SH-SY5Y (cell line): ENCODE results near the gene EIPR1.

Experiments used
- GATA2 ChIP-seq: IDR thresholded peaks from 2 replicates; pipeline ENCODE4 v1.6.1; 2011; ENCODE audit warnings: mild to moderate bottlenecking, low read depth, low read length
- GATA3 ChIP-seq: IDR thresholded peaks from 2 replicates; pipeline ENCODE4 v1.6.1; 2011; ENCODE audit warnings: low read depth, mild to moderate bottlenecking, low read length, moderate library complexity

EIPR1 gene

DNA sequence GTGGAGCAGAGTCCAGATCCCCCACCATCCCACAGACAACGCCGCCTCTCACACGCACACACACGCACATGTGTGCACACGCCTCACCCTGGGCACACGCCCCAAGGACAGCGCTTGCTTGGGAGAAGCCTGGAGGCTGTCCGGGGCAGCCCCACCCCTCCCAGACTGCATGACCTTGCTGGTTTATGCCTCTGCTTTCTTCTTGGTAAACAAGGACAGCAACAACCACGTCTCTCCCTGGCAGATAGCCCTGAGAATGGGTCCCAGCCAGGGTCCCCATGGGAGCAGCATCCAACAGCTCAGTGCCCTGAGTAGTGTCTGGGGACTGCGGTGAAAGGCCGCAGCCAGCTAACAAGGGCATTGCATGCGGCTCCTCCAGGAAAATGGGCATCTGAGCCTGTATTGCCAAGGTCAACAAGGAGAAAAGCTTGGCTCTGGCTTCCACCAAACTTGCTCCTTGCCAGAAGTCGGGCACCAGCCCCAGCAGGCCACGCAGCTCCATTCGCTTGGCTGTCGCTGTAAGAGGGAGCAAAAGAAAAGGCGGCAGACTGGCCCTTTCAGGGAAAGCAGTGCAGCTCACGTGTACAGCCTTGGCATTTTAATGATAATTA, 234.6 kb downstream of the EIPR1 start:
- TF ChIP-seq GATA3 (no peak), GATA2 (no peak)

DNA sequence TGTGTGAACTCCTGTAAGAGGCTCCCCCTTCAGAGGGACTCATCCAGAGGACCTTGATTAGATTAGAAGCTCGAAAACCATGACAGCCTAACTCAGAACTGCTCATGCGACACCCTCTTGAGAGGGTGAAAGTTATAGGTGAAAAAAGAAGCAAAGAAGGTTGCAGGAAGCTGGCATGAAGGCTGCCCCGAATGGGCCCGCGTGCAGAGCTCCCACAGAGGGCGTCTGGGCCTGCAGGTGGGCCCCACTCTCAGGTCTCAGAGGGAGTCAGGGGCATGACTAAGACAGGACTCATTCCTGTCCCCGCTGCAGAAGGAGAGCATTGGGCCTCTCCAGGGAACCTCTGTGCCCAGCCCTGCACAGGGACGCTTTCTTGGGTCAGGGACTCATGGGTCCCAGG, 235.4 kb downstream of the EIPR1 start:
- TF ChIP-seq GATA2 (no peak), GATA3 (no peak)

DNA sequence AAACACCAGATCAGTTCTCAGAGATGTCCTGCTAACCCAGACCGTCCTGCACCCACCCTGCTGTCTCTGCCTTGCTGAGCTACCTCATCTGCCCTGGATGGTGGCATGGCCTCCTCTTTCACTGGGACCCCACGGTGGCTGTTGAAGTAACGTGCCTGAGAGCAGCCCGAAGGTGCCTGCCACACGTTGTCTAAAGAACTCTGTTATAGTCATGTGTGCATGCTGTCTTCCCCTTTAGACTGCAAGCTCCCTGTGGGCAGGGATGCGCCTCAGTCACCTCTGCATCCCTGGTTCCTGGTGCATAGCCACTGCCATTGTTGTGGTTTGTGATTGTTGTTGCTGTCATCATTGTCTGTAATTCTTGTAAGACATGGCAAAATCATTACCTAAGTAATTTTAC, 235.9 kb downstream of the EIPR1 start:
- TF ChIP-seq GATA2 = no peak
- no peak for TF ChIP-seq GATA3

DNA sequence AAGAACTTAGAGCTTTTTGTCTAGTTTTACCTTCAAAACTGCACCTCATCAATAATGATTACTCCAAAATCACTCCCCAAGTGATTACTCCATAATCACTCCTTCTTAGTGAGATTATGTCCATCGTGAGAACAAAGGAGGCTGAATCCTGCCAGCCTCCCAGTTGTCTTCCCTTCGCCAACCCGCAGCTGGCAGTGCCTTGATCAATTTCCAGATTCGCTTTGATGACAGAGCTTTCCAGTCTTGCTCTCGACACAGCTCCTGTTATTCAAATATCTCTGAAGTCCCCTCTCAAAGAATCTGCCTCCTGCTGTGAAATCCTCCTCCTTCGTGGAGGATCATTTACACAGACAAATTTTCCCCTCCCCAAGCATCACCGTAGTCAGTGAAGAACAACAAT, 237.7 kb downstream of the EIPR1 start:
- TF ChIP-seq GATA2 (no peak), GATA3 (no peak)
